D721Med (cell line): ENCODE measurements around the gene DOLPP1.
"Not testable (repeated sequence)": the region's sequence is repeated elsewhere in the genome, so short reads cannot be mapped to it uniquely, and the experiment has no call there.

ENCODE experiments used
- DNase-seq: peaks from one replicate; pipeline ENCODE4 v3.0.0; 2011; ENCODE audit warnings: low spot score; ENCODE audit not compliant: insufficient read length
- FAIRE-seq: peaks from 2 replicates; lab custom pipeline; 2011; peaks lifted over from hg19 to GRCh38; lab: Jason Lieb, UNC
- TF ChIP-seq, protein P1 (sequence below): IDR thresholded peaks from 2 replicates; pipeline ENCODE4 v1.5.1; 2012; ENCODE audit warnings: mild to moderate bottlenecking, control low read depth; ENCODE audit not compliant: insufficient read depth; ENCODE audit errors: missing control alignments

The DOLPP1 gene

DNA sequence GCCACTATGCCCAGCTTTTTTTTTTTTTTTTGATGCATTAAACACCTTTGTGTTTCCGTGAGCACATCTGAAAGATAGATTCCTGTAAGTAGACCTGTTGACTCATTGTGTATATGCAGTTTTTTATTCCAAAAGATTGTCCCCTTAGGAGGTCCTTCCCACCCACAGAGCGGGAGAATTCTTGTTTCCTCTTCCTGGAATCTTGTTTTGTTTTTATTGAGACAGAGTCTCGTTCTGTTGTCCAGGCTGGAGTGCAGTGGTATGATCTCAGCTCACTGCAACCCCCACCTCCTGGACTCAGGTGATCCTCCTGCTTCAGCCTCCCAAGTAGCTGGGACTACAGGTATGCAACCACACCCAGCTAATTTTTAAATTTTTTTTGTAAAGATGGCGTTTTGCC is 37.9 kb downstream of the DOLPP1 start:
- TF ChIP-seq, protein P1, sequence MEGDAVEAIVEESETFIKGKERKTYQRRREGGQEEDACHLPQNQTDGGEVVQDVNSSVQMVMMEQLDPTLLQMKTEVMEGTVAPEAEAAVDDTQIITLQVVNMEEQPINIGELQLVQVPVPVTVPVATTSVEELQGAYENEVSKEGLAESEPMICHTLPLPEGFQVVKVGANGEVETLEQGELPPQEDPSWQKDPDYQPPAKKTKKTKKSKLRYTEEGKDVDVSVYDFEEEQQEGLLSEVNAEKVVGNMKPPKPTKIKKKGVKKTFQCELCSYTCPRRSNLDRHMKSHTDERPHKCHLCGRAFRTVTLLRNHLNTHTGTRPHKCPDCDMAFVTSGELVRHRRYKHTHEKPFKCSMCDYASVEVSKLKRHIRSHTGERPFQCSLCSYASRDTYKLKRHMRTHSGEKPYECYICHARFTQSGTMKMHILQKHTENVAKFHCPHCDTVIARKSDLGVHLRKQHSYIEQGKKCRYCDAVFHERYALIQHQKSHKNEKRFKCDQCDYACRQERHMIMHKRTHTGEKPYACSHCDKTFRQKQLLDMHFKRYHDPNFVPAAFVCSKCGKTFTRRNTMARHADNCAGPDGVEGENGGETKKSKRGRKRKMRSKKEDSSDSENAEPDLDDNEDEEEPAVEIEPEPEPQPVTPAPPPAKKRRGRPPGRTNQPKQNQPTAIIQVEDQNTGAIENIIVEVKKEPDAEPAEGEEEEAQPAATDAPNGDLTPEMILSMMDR: no peak
- DNase-seq (no peak), FAIRE-seq (no peak)

DNA sequence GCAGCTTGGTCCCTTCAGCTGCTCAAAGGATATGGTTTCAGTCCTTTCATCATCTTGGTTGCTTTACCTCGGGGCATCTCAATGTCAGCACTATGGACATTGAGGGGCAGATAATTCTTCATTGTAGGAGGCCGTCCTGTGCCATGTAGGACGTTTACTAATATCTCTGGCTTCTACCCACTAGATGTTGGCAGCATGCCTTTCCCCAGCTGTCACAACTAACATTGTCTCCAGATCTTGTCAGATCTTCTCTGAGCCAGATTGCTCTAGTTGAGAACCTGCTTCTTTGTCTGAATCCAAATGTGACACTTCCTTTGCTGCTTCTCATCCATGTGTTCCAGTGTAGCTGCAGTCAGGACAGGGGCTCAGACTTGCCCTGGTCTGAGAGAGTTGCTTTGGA is 40.6 kb downstream of the DOLPP1 start:
- DNase-seq (no peak), FAIRE-seq (no peak)

DNA sequence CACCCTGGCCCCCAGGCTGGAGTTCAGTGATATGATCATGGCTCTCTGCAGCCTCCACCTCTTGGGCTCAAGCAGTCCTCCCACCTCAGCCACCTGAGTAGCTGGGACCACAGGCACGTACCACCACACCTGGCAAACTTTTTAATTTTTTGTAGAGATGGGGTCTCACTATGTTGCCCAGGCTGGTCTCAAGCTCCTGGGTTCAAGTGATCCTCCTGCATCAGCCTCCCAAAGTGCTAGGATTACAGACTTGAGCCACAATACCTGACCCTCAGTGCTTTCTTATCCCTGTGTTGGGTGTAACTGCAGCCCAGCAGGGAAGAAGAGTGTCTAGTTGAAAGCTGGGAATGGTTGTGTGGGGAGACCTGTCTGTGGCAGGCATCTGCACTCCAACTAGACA is 41.2 kb downstream of the DOLPP1 start:
- TF ChIP-seq, protein P1: no peak
- FAIRE-seq (no peak), DNase-seq (no peak)

More for the DNA sequence above, 40.6 kb downstream of the DOLPP1 start:
- TF ChIP-seq, protein P1: no peak

DNA sequence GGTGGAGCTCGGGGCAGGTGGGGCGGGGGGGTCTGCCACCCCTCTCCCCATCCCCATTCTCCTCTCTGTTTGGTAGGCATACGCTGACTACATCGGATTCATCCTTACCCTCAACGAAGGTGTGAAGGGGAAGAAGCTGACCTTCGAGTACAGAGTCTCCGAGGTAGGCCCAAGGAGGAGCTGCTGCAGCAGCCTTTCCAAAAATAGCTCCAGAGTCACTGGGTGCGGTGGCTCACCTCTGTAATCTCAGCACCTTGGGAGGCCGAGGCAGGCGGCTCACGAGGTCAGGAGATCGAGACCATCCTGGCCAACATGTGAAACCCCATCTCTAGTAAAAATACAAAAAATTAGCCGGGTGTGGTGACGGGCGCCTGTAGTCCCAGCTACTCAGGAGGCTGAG is 42.1 kb downstream of the DOLPP1 start:
- DNase-seq, FAIRE-seq: not testable (repeated sequence)

DNA sequence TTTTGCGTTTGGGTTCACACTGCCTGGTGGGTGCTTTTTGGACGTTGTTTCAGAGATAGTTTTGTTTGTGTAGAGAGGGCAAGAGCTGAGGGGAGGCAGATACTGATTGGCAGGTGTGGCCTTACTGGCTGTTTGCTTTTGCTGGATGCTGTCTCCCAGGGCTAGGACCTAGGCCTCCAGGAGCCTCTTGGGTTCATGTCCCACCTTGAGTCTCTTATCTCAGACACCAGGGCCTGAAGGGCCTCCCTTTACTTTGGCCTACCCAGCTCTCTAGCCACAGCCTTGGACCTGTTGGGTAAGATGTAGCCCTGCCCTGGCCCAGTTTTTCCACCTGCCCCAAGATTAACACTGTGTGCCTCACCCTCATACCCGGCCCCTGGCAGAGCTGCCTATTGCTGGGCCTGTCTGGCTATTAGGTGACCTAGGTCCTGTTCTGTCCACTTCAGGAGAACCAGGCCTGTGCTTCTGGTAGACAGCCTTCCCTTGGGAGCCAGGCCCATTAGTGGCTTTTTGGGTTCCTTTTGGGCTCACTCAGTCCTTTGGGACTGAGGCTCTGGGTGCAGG is 43.7 kb downstream of the DOLPP1 start:
- DNase-seq: no peak
- TF ChIP-seq, protein P1: no peak
- no peak for FAIRE-seq

DNA sequence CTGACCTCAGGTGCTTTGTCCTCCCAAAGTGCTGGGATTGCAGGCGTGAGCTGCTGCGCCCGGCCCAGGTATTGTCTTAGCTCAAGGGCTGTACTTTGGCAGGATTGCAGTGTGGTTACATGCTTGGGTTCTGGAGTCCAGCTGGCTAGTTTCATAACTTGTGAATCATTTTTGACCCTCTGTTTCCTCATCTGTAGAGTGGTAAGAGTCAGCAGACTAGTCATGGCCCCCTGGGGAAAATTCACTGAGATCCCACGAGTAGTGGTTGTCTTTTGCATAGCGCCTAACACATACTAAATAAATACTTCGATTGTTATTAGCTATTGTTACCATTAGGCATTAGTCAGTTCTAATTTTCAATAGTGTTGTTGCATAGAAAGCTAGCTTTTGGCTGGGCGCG is 44.6 kb downstream of the DOLPP1 start:
- FAIRE-seq: no peak
- DNase-seq: no peak
- TF ChIP-seq, protein P1: no peak

DNA sequence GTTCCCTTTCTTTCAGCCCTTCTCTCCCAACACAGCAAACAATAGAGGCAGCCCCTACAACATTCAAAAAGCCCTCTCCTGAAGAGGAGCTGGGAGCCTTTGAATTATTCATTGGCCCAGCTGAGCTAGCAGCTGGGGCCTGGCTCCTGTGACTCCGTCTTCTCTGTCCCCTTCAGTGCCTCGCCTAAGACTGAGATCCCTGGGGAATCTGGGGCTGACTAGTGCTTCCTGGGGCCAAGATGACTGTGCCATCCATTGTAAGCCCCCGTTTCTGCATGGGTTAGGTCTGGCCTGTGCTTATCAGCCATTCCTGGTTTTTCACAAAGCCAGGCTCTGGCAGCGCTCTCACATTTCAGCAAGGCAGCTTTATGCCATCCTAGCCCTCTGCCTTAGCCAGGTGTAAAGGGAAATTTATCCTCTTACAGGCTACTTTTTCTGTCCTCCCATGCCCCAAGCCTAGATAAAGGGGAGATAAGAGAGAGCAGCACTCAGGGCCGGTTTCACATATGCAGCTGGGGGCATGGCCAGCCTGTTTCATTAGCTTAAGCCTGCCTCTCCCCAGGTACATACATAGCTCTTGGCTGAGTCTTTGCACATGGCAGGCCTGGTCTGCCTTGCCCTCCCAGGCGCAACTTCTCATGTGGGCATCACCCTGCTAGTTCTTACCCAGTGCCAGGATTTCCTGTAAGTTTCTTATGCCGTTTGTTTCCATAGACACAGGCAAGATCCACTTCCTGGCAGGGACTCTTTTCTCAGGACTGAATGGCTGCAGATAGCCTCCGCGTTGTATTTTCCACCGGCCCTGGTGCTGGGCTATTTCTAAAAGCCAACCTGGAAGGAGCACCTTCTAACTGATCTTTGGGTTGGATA is 46.1 kb downstream of the DOLPP1 start:
- TF ChIP-seq, protein P1: no peak
- DNase-seq: peak; percentile 35
- no peak for FAIRE-seq
